ENCODE data around the gene LPP.
"Not testable (repeated sequence)": the region's sequence is repeated elsewhere in the genome, so short reads cannot be mapped to it uniquely, and the experiment has no call there.

Gene LPP

DNA sequence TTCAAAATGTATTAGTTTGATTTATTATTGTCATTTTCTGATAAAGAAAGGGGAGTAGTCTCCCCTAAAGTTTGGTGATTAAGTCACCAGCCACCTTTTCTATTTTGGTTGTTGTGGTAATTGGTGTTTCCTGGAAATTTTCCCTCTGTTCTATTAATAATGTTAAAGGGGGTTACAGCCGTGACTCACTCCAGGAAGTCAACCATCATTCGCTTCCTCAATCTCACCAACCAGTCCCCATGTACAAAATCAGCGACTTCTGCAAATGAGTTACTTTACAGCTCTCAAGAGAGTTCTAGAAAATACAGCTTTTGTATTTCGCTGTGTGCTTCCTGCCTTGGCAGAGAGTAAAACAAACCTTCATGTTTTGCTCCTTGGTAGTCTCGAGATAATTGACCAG is 285.1 kb downstream of the LPP start:
- DNase-seq (ENCODE audit: low read depth), result no peak

DNA sequence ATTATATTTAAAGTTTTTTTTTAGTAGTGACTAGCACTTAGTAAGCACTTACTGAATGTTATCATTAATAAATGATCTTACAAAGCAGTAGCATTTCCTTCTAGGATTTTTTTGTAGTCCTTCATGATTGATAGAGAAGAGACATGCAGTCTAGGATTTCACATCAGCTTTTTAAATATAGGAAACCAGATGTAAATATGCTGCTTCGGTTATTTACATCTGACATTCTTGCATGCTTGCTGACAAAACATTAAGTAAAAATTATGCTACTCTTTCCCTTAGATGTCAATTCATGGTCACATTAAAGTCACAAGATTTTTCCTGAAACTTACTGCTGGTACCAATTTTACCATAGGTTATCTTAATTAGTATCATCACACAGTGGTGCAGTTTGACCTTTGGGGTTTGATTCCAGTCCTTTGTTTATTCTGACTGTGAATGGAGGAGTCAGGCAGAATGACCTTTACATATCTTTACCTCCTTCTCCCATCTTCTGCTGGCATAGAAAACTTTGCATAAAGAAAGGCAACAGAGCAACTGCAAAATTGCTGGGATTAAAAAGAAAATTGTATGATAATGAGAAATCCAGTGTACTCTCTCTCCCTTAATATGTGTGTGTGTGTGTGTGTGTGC is 286.5 kb downstream of the LPP start:
- DNase-seq (ENCODE audit: low read depth), result no peak

DNA sequence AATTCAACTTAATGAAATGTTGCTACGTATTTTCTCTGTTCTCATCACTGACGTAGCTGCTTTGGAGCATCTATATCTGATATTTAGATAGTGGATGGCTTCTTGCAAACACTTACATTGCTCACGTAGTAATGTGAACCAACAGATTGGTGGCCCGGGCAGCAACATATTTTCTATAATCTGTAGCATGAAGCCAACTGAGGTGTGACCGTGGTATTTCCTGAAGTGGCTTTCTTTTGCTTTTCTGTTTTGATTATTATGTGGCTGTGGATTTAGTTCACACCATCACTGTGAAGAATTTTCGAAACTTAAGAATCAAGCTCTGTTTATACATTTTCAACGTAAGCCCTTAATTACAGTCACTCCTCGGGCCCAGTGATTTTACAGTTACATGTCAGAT is 288.5 kb downstream of the LPP start:
- no peak for DNase-seq (ENCODE audit: low read depth)

DNA sequence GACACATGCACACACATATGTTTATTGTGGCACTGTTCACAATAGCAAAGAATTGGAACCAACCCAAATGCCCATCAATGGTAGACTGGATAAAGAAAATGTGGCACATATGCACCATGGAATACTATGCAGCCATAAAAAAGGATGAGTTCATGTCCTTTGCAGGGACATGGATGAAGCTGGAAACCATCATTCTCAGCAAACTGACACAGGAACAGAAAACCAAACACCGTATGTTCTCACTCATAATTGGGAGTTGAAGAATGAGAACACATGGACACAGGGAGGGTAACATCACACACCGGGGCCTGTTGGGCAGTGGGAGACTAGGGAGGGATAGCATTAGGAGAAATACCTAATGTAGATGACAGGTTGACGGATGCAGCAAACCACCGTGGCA is 291.2 kb downstream of the LPP start:
- DNase-seq (ENCODE audit: low read depth), result not testable (repeated sequence)

DNA sequence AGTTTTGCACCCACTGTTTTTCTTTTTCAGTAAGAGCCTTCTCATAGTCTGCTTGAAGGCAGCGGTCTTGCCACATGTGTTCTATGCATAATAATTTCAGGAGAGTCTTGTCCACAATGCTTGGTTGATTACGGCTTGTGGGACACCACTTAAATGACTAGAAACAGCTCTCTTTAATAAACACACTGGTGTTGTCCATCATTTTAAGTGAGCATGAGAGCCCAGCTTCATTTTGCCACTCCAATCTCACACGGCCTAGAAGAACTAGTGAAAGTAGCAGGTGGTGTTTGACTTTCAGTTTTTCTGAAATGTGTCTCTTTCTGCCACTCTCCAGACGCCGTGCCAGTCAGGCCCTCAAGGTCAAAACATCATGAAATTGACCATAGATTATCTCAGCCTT is 292.1 kb downstream of the LPP start:
- no peak for DNase-seq (ENCODE audit: low read depth)

DNA sequence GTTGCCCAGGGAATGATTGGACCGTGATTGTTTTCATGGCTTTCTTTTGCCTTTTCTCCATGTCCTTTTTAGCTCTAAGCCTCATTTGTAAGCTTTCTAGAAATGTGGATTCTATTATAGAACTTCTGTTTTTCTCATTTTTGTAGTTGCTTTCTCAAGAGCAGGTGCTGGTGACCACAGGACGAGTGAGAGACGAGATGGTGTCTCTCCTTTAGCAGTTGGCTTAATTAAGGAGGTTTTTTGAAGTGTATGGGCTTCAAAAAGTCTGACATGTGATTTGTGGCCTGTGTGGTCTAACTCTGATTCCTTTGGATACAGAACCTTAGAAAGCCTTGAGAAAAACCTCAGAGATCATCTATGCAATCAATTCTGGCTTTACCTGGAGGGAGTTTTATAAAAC is 292.8 kb downstream of the LPP start:
- DNase-seq (ENCODE audit: low read depth), result no peak

DNA sequence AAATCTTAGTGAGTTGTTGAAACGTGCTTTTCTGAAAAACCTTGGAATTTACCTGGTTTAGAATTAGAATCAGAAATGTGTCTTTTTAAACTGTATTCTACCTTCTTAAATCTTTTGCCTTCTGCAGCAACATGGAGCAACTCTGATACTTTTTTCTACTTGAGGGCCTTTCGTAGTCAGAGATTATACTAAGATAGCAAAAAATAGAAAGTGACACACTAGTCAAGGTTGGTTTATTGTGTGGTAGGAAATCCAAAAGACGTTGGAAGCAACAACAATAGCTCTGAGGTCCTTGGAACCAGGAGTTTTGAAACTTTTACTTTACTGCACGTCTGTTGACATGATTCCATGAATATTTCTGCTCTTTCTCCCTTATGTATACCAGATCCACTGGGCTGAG is 294.9 kb downstream of the LPP start:
- DNase-seq (ENCODE audit: low read depth), result no peak

DNA sequence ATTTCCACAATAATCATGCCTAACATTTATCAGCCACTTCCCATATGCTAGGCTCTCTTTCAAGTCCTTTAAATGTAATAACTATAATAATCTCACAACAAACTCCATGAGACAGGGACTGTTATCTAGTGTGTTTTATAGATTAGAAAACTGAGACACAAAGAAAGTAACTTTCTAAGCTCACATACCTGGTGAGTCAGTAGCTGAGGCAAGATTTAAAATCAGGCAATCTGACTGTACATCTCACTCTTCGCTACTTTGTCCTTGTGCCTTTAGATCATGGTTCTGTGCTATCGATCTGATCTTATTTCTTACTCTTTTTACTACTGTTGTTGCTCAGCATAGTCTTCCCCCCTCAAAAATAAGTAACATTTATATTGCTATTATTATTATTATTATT is 295.5 kb downstream of the LPP start:
- DNase-seq (ENCODE audit: low read depth), result no peak

DNA sequence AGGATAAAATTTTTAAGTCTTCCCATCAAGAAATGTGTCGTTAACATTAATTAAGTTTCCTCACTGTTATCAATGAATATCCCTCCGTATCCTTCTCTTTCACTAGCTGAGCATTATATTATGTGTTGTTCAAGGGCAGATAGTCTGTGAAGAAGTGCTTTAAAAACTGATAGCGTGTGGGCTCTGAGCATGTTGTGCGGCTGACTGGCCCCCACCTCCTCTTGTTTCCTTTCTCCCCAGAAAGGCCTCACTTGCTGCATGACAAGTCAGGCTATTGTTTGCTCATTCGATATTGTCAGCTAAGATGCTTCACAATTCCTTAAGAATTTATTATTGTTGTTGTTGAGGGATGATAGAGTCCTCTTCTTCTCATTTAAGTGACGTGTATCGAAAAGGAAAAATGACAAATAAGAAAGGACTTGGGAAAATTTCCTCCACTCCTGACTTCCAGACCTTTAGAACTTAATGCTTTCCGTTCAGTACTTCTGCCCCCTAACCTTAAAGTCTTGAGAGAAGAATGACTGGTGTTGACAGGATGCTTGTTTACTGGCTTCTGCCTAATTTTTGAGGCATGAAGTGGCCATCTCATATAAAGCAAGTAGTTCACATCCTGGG is 298.3 kb downstream of the LPP start:
- DNase-seq (ENCODE audit: low read depth), result no peak

DNA sequence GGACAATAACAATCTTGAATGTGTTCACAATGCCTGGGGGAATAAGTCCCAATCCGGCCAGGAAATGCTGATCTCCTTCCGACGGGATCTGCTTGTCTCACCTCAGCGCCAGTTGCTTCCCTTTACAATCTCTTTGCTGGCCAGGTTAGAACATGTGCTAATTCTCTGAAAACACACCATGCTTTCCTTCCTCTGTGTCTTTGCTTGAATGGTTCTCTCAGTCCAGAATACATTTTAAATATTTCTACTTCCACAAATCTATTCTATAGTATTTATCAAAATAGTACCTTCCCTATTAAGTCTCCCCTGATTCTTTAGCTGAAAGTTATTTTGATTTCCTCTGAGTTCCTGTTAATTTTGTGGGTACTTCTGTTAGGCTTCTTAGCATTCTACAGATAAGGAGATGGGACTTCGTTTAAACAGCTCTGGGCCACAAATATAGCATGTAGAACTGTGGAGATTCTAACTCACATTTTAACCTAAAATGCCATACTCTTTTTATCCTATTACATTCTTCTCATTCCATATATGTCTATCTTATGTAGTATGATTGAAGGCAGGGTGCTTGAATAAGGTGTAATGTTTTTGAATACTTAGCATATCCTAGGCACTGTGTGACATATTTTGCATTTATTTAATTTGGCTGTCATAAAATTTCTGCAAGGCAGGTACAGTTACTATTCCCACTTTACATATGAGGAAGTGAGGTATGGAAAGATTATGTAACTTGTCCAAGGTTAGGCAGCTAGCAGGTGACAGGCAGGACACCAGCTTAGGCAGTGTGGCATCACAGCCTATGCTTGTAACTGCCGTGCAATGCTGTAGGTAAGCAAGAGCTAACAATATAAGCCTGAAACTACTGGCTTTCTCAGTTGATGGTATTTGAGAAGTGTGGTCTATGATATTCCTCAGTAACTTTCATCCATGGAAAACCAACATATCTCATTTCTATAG is 299.8 kb downstream of the LPP start:
- DNase-seq (ENCODE audit: low read depth), result no peak

DNA sequence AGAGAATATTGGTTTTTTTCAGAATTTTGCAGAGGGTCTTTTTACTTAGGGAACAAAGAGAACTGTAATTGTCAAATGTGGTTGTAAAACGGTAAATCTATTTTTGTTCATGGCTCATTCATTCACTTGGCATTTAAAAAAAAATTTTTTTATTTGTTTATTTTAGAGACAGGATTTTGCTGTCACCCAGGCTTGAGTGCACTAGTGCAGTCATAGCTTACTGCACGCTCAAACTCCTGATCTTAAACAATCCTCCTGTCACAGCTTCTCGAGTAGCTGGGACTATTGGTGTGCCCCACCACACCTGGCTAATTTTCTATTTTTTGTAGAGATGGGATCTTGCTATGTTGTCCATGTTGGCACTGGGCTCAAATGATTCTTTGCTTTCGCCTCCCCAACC is 301.8 kb downstream of the LPP start:
- no peak for DNase-seq (ENCODE audit: low read depth)

DNA sequence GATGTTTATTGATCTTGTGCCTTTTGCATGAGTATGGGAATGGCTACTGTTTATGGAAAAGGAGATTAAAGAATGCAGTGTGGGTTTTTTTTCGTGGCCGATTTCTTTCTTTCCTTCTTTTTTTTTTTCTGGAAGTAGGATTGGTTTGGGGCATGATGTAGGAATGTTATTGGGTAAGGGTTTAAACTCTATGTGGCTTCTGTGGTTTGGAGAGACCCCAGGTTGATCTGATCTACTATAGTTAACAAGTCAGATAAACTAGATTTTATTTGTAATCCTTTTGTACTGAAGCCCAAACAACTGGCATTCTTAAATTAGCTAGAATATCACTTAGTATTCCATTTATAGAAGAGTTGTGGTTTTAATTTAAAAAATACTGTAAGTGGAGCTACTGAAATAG is 304.8 kb downstream of the LPP start:
- no peak for DNase-seq (ENCODE audit: low read depth)

DNA sequence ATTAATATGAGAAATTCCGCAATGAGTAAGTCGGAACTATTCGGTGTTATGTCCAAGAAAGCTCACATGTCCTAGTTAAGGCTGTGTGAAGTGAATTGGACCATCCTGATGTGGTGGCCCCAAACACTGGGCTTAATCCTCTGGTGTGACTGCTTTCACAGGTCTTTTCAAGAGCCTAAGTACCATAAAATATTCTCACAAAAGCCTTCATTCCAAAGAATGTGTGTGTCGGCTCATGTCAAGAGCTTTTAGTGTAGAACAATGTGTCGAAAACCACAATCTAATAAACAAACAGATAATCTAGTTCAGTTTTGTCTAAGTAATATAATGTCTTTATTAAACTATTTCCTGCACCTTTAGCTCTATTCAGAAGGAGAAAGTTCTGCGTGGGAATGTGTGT is 311.4 kb downstream of the LPP start:
- DNase-seq (ENCODE audit: low read depth), result no peak

DNA sequence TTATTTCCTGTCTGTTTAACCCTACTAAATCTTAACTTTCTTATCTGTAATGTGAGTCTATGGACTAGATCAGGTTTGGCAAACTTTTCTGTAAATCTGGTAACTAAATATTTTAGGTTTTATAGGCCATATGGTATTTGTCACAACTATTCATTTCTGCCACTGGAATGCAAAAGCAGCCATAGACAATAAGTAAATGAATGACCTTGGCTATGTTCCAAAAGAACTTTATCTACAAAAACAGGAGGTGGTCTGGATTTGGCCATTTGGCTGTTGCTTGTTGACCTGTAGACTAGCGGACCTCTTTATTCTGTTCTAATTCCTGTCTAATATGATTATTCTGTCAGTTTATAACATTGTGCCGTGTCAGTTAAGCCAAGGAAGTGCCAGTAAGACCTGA is 314.2 kb downstream of the LPP start:
- no peak for DNase-seq (ENCODE audit: low read depth)

DNA sequence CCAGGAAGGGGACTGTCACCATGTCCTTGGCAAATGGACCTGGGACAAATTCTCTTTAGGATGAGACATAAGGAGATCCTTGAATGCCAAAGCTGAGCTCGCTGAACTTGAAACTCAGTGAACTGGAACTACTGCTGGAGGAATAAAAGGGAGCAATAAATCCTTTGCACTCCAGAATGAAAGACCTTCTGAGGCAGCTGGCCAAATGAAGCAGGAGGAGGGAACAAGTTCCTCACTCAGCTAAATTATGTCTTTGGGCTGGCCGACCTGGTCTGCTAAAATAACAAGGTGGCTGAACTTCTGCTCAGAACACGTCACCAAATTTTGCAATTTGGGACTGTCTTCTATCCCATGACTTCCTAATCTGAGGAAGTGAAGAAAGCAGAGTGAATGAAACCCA is 314.7 kb downstream of the LPP start:
- no peak for DNase-seq (ENCODE audit: low read depth)

DNA sequence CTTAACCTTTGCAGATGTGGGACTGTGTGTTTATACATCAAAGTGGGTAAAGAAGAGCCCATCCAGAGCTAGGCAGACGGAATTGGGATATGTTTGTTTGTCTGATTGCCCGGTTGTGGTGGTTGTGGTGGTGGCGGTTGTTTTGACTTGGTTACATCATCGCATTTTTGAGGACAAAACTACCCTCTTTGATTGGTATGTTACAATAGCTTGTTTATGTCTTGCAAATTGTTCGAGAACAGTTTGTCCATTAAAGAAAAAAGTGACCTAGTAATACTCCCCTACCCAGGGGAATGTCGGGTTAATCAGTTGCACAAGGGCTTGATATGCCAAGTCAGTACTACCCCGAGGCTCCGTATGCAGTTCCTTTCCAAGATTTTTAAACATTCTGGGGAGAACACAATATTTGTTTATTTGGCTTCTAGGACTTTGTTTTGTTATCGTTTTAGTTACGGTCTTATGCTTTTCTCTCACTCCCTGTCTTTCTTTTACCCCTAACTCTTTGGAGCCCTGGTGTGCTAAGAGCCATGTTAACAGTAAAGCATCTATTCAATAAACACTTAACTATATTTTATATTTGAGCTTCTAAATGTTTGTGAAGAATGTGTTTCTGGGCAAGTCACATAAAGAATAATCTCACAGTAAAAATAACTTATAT is 315.4 kb downstream of the LPP start:
- DNase-seq (ENCODE audit: low read depth), result no peak

DNA sequence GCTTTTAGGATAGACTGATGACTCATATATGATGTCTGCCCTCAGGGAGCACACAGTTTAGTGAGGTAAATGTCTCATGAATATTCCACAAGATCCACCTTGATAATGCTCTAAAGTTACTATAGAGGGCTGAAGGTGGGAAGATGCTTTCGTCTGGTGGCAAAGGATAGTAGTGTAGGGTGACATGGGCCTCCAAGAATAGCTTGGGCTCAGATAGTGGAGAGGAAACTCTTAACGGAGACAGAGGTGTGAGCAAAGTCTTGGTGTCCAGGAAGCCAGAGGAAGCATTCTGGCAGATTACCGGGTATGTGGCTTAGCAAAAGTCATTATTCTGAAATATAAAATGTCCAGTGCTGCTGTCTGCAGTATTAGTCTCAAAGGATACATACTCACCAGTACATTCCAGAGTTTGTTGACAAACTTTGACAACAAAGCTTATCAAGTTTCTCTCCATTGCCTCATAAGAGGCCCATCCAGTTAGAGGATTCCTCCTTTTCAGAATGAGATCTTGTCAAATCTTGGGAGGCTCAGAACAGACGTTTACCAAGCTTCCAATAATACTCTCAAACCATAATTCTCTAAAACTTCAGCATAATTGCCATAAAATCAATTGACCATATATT is 316.7 kb downstream of the LPP start:
- DNase-seq (ENCODE audit: low read depth), result no peak

DNA sequence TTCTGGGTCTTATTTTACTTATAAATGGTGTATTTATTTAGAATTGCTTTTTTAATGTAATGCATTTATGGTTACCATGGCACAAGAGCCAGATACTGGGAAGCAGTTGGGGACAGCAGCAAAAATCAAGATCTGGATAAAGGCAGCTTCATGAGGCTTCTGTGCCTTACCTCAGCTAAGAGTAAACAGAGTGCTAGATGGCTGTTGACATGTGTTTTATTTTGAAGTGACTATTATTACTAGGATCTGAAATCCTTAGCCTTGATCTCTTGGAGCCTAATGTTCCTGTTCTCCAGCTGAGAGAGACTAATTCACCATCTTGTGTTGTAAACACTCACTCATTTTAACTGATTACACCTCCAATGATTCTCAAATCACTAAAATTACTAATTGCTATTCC is 317.8 kb downstream of the LPP start:
- no peak for DNase-seq (ENCODE audit: low read depth)

DNA sequence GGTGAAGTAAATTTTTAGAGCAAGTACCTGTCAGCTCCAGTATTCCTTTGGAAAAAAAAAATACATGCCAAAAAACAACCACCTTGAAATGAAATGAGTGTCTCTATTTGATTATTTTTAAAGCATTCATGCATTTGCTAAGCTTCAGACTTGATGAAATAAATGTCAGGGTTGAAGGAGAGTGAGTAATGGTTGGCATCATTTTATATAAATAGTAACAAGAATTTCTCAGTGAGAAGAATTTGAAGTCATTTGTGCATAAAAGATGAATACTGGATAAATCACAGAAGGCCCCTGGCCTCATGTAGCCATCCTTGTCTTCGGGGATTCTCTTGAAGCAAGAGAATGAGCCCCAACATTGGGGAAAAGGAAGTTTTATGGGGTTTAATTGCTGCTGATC is 318.4 kb downstream of the LPP start:
- no peak for DNase-seq (ENCODE audit: low read depth)

DNA sequence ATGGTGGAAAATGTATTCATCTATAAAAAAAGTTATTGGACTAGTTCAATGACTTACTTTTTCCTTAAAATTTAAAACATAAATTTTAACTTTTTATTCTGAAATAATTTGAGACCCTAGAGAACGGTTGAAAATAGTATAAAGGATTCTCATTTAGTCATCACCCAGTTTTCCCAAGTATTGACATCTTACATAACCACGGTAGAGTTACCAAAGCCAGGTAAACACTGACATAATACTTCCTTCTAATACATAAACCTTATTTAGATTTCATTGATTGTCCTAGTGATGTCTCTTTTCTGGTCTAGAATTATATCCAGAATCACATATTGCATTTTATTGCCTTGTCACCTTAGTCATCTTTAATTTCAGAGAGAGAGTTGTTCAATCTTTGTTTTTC is 319.1 kb downstream of the LPP start:
- DNase-seq (ENCODE audit: low read depth), result no peak

DNA sequence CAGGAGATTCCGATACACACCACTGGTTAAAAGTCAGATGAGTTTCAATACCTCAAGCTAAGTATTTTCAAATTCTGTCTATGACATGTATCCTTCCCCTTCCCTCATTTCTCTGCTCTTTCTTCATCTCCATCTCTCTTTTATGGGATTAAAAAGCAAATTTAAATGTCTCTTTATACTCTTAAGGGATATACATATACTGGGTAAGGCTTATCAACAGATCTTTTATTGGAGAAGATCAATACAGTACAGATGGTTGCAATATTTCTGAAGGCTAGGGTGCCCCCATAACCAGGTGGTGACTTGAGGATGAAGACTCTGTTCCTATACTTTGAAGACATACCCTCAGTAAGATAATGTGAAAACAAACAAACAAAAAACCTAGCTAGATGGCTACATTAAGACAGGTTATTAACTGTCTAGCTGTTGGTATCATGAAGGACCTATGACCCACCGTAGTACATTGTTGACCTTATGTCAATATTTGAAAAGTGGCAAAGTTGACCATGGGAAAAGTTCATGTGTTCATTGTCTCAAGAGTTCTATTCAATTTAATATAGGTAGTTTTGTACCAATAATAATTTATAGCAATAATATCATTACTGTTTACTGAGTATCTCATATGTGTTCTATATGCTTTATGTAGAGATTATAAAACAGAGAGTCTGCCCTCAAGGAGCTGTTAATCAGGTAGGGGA is 319.8 kb downstream of the LPP start:
- DNase-seq (ENCODE audit: low read depth), result no peak

DNA sequence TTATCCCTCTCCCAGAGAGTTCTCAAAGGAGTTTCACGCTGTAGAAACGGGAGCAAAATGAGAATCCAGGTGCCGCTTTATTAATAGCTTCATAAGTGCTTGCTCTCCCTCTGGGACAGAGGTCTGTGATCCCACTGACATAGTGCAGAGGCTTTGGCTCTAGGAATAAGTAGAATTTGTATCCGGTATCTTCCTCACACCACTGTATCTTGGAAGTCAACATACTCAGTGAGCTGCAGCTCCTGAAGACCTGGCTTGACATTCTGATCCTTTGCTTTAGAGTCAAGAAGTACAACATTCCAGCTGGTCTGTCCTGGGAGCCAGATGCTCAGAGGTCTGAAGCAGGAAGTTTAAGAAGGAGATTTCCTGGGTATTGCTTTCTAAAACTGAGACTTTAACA is 323.0 kb downstream of the LPP start:
- DNase-seq (ENCODE audit: low read depth), result no peak
